K562 (cell line): ENCODE measurements around the gene AHI1. TPM values are rescaled to one million over a fixed set of nuclear protein-coding genes. Genes with fewer than 3 reads are reported as not detected.

Experiments
- ATAC-seq: fragments of 200-7000 bp; cut with Tn5 transposase; 3 replicates; pipeline ENCODE4 v1.9.1; 2020; ENCODE audit warnings: moderate library complexity
- BruUV-seq: library from RNA; stranded (reverse); fragments of 400-500 nt; replicated peaks from 2 replicates; lab custom pipeline; 2021; lab: Mats Ljungman, UMichigan
- CTCF ChIA-PET: fragments of 300-600 bp; formaldehyde crosslinking; extraction: SDS; loops from one replicate; lab custom pipeline; 2021; ENCODE audit warnings: low intra/inter-chr PET ratio; lab: Yijun Ruan, JAX
- POLR2A ChIA-PET: fragments of 300-600, 350-650 bp; sonication (Branson Sonifier 250); formaldehyde crosslinking; extraction: SDS; loops from one replicate; lab custom pipeline; 2021; ENCODE audit warnings: antibody characterized with exemption, inconsistent platforms; lab: Yijun Ruan, JAX
- DNase-seq, 4 experiments: peaks; one replicate each; pipeline versions ENCODE4 v3.0.0 to v3.0.0-alpha.2; 2011 to 2018; ENCODE audit warnings: low spot score in 3 of 4, mixed read lengths in 3 of 4; ENCODE audit errors: extremely low read depth in 1 of 4
- FAIRE-seq: peaks from 2 replicates; lab custom pipeline; 2011; peaks lifted over from hg19 to GRCh38; lab: Jason Lieb, UNC
- H2AFZ ChIP-seq: 2 replicates; pipeline ENCODE4 v1.6.0; 2011; ENCODE audit warnings: low read depth, low read length, control low read depth, inconsistent platforms
- H3K27ac ChIP-seq: fragments of 200-600 bp; 3 replicates; pipeline ENCODE4 v1.8.0; 2011; ENCODE audit warnings: low read depth, mild to moderate bottlenecking, control low read depth, inconsistent platforms, low read length, moderate library complexity, mixed read lengths; ENCODE audit errors: extremely low read depth
- H3K27me3 ChIP-seq, 2 experiments: fragments of 300-600 bp in 1 of 2; 2 replicates in 1 of 2; 3 replicates in 1 of 2; pipeline versions ENCODE4 v1.6.0 to v1.8.0; 2011; ENCODE audit warnings: inconsistent platforms in 2 of 2, low read length in 2 of 2, mild to moderate bottlenecking in 1 of 2, mixed read lengths in 1 of 2, moderate library complexity in 1 of 2; ENCODE audit not compliant: control insufficient read depth in 2 of 2, insufficient read depth in 2 of 2
- H3K36me3 ChIP-seq: fragments of 300-600 bp; 3 replicates; pipeline ENCODE4 v1.8.0; 2011; ENCODE audit warnings: mild to moderate bottlenecking, low read length, inconsistent platforms; ENCODE audit not compliant: control insufficient read depth, insufficient read depth
- H3K4me1 ChIP-seq, 2 experiments: fragments of 200-600 bp in 1 of 2; replicated peaks in 1 of 2; 2 replicates in 1 of 2; 3 replicates in 1 of 2; pipeline versions ENCODE4 v1.5.1 to v1.8.0; 2011; ENCODE audit warnings: inconsistent platforms in 2 of 2, low read length in 2 of 2, mild to moderate bottlenecking in 1 of 2, mixed read lengths in 1 of 2, moderate library complexity in 1 of 2; ENCODE audit not compliant: control insufficient read depth in 2 of 2, insufficient read depth in 2 of 2
- H3K4me2 ChIP-seq: 2 replicates; pipeline ENCODE4 v1.6.1; 2011; ENCODE audit warnings: low read length, control low read depth, inconsistent platforms, mixed read lengths; ENCODE audit not compliant: insufficient read depth
- H3K4me3 ChIP-seq: fragments of 200-600 bp; sonication (generic), shearing (Covaris generic); 2 replicates; pipeline ENCODE4 v1.5.1; 2016; ENCODE audit warnings: control low read depth, inconsistent platforms
- H3K79me2 ChIP-seq: fragments of 200-600 bp; 3 replicates; pipeline ENCODE4 v1.8.0; 2011; ENCODE audit warnings: low read length, inconsistent platforms; ENCODE audit not compliant: control insufficient read depth, insufficient read depth
- H3K9ac ChIP-seq, 2 experiments: 2 replicates each; pipeline versions ENCODE4 v1.6.0 to v1.6.1; 2011; ENCODE audit warnings: low read depth in 2 of 2, low read length in 2 of 2, control low read depth in 1 of 2, inconsistent platforms in 1 of 2, mild to moderate bottlenecking in 1 of 2, mixed read lengths in 1 of 2; ENCODE audit not compliant: insufficient read depth in 1 of 2
- H3K9me1 ChIP-seq: one replicate; pipeline ENCODE4 v1.6.0; 2011; ENCODE audit warnings: inconsistent platforms, mild to moderate bottlenecking, low read length, moderate library complexity; ENCODE audit not compliant: control insufficient read depth, insufficient read depth
- H3K9me3 ChIP-seq: replicated peaks from 2 replicates; pipeline ENCODE4 v1.5.1; 2011; ENCODE audit warnings: low read depth, low read length, inconsistent platforms; ENCODE audit not compliant: control insufficient read depth, insufficient read depth
- H4K20me1 ChIP-seq: replicated peaks from 2 replicates; pipeline ENCODE4 v1.6.1; 2011; ENCODE audit warnings: low read length, inconsistent platforms, mixed read lengths; ENCODE audit not compliant: control insufficient read depth, insufficient read depth
- ARID1B ChIP-seq: fragments of 450-650 bp; IDR thresholded peaks from 2 replicates; pipeline ENCODE4 v1.6.1; 2016; ENCODE audit warnings: antibody characterized with exemption, mild to moderate bottlenecking, inconsistent platforms
- ATF2 ChIP-seq: sonication (generic); formaldehyde crosslinking; IDR thresholded peaks from 2 replicates; pipeline ENCODE4 v1.8.1; 2022; ENCODE audit warnings: missing genetic modification reagents
- CBFA2T3 ChIP-seq: fragments of 450-650 bp; IDR thresholded peaks from 2 replicates; pipeline ENCODE4 v1.6.1; 2017
- CHD4 ChIP-seq: fragments of 200-600 bp; sonication (generic); IDR thresholded peaks from 3 replicates; pipeline ENCODE4 v1.6.1; 2012; ENCODE audit warnings: low read depth, mild to moderate bottlenecking, mixed read lengths, low read length, inconsistent platforms; ENCODE audit not compliant: insufficient read depth, insufficient replicate concordance, poor library complexity, severe bottlenecking
- CREM ChIP-seq: IDR thresholded peaks from 2 replicates; pipeline ENCODE4 v1.6.1; 2014; ENCODE audit warnings: antibody characterized with exemption, low read depth
- E2F1 ChIP-seq: sonication (generic); formaldehyde crosslinking; IDR thresholded peaks from 2 replicates; pipeline ENCODE4 v1.8.1; 2023; ENCODE audit warnings: mild to moderate bottlenecking, missing genetic modification reagents, moderate library complexity
- EP300 ChIP-seq: IDR thresholded peaks from 2 replicates; pipeline ENCODE4 v1.6.1; 2012; ENCODE audit warnings: low read length, improper control_type of control experiment
- HBP1 ChIP-seq: fragments of 450-650 bp; formaldehyde crosslinking; IDR thresholded peaks from 2 replicates; pipeline ENCODE4 v1.4.0; 2022; ENCODE audit warnings: missing genetic modification characterization
- KDM1A ChIP-seq, 2 experiments: fragments of 450-650 bp; IDR thresholded peaks; 2 replicates each; pipeline ENCODE4 v1.6.1; 2016; ENCODE audit warnings: mild to moderate bottlenecking in 2 of 2
- MAFG ChIP-seq: fragments of 450-650 bp; conservative IDR thresholded peaks from 2 replicates; pipeline ENCODE4 v1.6.1; 2016; ENCODE audit warnings: missing genetic modification characterization, missing compliant biosample characterization
- NCOR1 ChIP-seq: fragments of 450-650 bp; IDR thresholded peaks from 2 replicates; pipeline ENCODE4 v1.6.1; 2016; ENCODE audit warnings: mild to moderate bottlenecking, moderate library complexity
- NFE2 ChIP-seq: IDR thresholded peaks from 2 replicates; pipeline ENCODE4 v1.6.1; 2014; ENCODE audit warnings: antibody characterized with exemption, low read depth
- PRPF4 ChIP-seq: fragments of 200-400 bp; formaldehyde crosslinking; IDR thresholded peaks from one replicate; pipeline ENCODE4 v1.6.1; 2017; ENCODE audit warnings: low read length, low read depth, mild to moderate bottlenecking; ENCODE audit not compliant: insufficient read depth, poor library complexity, severe bottlenecking
- TARDBP ChIP-seq: fragments of 450-650 bp; IDR thresholded peaks from 2 replicates; pipeline ENCODE4 v1.6.1; 2016
- in situ Hi-C: fragments of 300-500 bp; cut with MboI; formaldehyde crosslinking; loops from 4 replicates; pipeline ENCODE4 v1.15.0; 2018; ENCODE audit warnings: inconsistent platforms, mixed read lengths
- intact Hi-C: fragments of 100-400 bp; cut with micrococcal nuclease; formaldehyde crosslinking; loops from 2 replicates; pipeline ENCODE4 v1.14.2; 2022
- polyA plus RNA-seq, 8 experiments: library from polyadenylated mRNA; depleted of rRNA in 4 of 8; stranded (reverse) in 5 of 8; unstranded in 3 of 8; fragments of >200 nt; fragmentation: Nextera tagmentation in 2 of 8; fragmentation: Illumina TruSeq in 1 of 8; extraction: Ambion mirVana in 2 of 8; extraction: Trizol in 1 of 8; gene quantifications; 2 replicates each; pipeline versions ENCODE4 v1.2.1 to v1.2.3, GENCODE V29; 2011 to 2014; ENCODE audit warnings: inconsistent platforms in 1 of 8, missing spikeins in 1 of 8
- total RNA-seq, 7 experiments: library from RNA; depleted of rRNA in 6 of 7; stranded (reverse); fragments of >200 nt in 6 of 7; fragmentation: Illumina TruSeq in 2 of 7; extraction: Trizol in 2 of 7; gene quantifications; 2 replicates each; pipeline versions ENCODE4 v1.2.1 to v1.2.3, GENCODE V29; 2011 to 2021; ENCODE audit warnings: low replicate concordance in 1 of 7

The AHI1 gene
- total and polyA plus RNA-seq, 9 of the 15 experiments (the other 6 are each of a cell fraction or from before 2014, with no cell fraction given) = 24.7 to 54.9 (median 32.2) TPM

GRCh38 chr6:135304883-135305282, 192.7 kb downstream of the AHI1 start (continued):
- no peak for TF ChIP-seq E2F1

GRCh38 chr6:135301304-135301703, 196.2 kb downstream of the AHI1 start:
- peaks cover 3% of the 10 kb centered on the region; the same call in 1 of the 2 replicates for H3K9me3 ChIP-seq
- ATAC-seq (no peak), FAIRE-seq (no peak), DNase-seq (no peak)
- H2AFZ ChIP-seq = no peak overlapping the region
- no peaks in the 10 kb centered on the region for H3K9me1 ChIP-seq
- H3K4me2 ChIP-seq = no peak overlapping the region
- ChIA-PET CTCF (interaction anchor here (0.6 kb wide), 1 partner anchor 13 kb away, joined by 3 read pairs; no protein-coding TSS in a partner anchor), POLR2A (interaction anchor here (1.0 kb wide), 1 partner anchor 22 kb away, joined by 3 read pairs; no protein-coding TSS in a partner anchor)
- in situ Hi-C loops = no loop called here
- H3K79me2 ChIP-seq = no peaks in the 10 kb centered on the region
- H3K9ac ChIP-seq = no peak overlapping the region
- BruUV-seq = no TSS peak
- intact Hi-C loops = no loop called here
- no peak overlapping the region for H3K4me3 ChIP-seq
- no peaks in the 10 kb centered on the region for H3K27me3 ChIP-seq
- no peaks in the 10 kb centered on the region for H4K20me1 ChIP-seq
- H3K36me3 ChIP-seq = peaks cover 7% of the 10 kb centered on the region; the same call in 2 of the 3 replicates
- H3K4me1 ChIP-seq = peaks cover 8 to 37% of the 10 kb centered on the region in 2 experiments; a peak in 4 of 5 replicates
- peak overlapping the region; percentile 5; the same call in 1 of the 3 replicates for H3K27ac ChIP-seq
- TF ChIP-seq KDM1A (IDR thresholded peaks at IDR 0.05) = peak; percentile 82 to 83; a peak in 3 of 4 replicates
- TF ChIP-seq ATF2 (CRISPR knock-in tag) = no peak
- no peak for TF ChIP-seq HBP1 (CRISPR knock-in tag)
- TF ChIP-seq CHD4 = no peak
- TF ChIP-seq MAFG (tag) = no peak
- TF ChIP-seq NCOR1 = peak; percentile 8; the same call in 1 of the 2 replicates
- TF ChIP-seq EP300 = 0 out of 2 replicates have a peak, but pooled peaks have one; percentile 41
- TF ChIP-seq ARID1B = peak; percentile 45
- no peak for TF ChIP-seq TARDBP
- no peak for TF ChIP-seq CREM
- no peak for TF ChIP-seq PRPF4
- peak; percentile 51 for TF ChIP-seq CBFA2T3
- TF ChIP-seq NFE2 = 0 out of 2 replicates have a peak, but pooled peaks have one; percentile 52
